Esophagus muscularis mucosa (tissue), 4 donors: Measurements from ENCODE around the gene PLEKHM3. TPM values are rescaled to one million over a fixed set of nuclear protein-coding genes. Genes with fewer than 3 reads are reported as not detected.
"Not testable (repeated sequence)": the region's sequence is repeated elsewhere in the genome, so short reads cannot be mapped to it uniquely, and the experiment has no call there.

Source experiments
- DNase-seq: peaks from one replicate; pipeline ENCODE4 v3.0.0-alpha.2; 2017; ENCODE audit errors: extremely low spot score
- H3K27ac ChIP-seq, 4 donors: fragments of 200-600 bp; sonication (generic); replicated peaks in 1 of 4; 1 replicate in 3 of 4; 2 replicates in 1 of 4; pipeline ENCODE4 v1.5.1; 2016 to 2019; ENCODE audit warnings: mild to moderate bottlenecking in 1 of 4
- H3K27me3 ChIP-seq, 4 donors: fragments of 200-600 bp; sonication (generic); one replicate each; pipeline versions ENCODE4 v1.5.1 to v1.6.0; 2016 to 2019
- H3K36me3 ChIP-seq, 4 donors: fragments of 200-600 bp; sonication (generic); one replicate each; pipeline ENCODE4 v1.5.1; 2016 to 2019
- H3K4me1 ChIP-seq, 4 donors: fragments of 200-600 bp; sonication (generic); one replicate each; pipeline ENCODE4 v1.5.1; 2016 to 2019
- H3K4me3 ChIP-seq, 4 donors: fragments of 200-600 bp; sonication (generic); 1 replicate in 2 of 4; 2 replicates in 2 of 4; pipeline ENCODE4 v1.5.1; 2016 to 2019; ENCODE audit warnings: mild to moderate bottlenecking in 4 of 4, moderate library complexity in 1 of 4
- H3K9me3 ChIP-seq, 4 donors: fragments of 200-600 bp; sonication (generic); 1 replicate in 3 of 4; 2 replicates in 1 of 4; pipeline ENCODE4 v1.5.1; 2016 to 2019
- EP300 ChIP-seq: sonication (generic); formaldehyde crosslinking; IDR thresholded peaks from one replicate; pipeline ENCODE4 v1.6.1; 2017; ENCODE audit warnings: antibody characterized with exemption
- POLR2A ChIP-seq: fragments of 450-650 bp; IDR thresholded peaks from one replicate; pipeline ENCODE4 v1.6.1; 2017; ENCODE audit warnings: antibody characterized with exemption, moderate library complexity, mild to moderate bottlenecking, low read depth
- POLR2AphosphoS5 ChIP-seq, 2 donors: sonication (generic); formaldehyde crosslinking; IDR thresholded peaks; one replicate each; pipeline ENCODE4 v1.6.1; 2017; ENCODE audit warnings: antibody characterized with exemption in 2 of 2
- WGBS: methylation state at CpG from one replicate; pipeline ENCODE4 v1.1.5; 2018; 5-methylcytosine and 5-hydroxymethylcytosine counted together
- intact Hi-C: fragments of 100-400 bp; cut with DNase I; formaldehyde crosslinking; loops from one replicate; pipeline ENCODE4 v1.15.1; 2023
- total RNA-seq, 4 donors: library from RNA; depleted of rRNA; stranded (reverse); fragments of >200 nt; gene quantifications; one replicate each; pipeline versions ENCODE4 v1.1.0 to v1.2.1, GENCODE V29; 2016
- TF ChIP-seq, protein P1 (sequence below), 3 experiments: fragments of 200-600 bp in 2 of 3; fragments of 450-650 bp in 1 of 3; sonication (generic) in 2 of 3; IDR thresholded peaks; one replicate each; pipeline ENCODE4 v1.5.1; 2017 to 2019; ENCODE audit warnings: antibody characterized with exemption in 3 of 3, mild to moderate bottlenecking in 2 of 3, moderate library complexity in 1 of 3

Gene PLEKHM3
- total RNA-seq, 4 donors from 2014 or later: 24.8 to 34.5 (median 31.1) TPM

DNA sequence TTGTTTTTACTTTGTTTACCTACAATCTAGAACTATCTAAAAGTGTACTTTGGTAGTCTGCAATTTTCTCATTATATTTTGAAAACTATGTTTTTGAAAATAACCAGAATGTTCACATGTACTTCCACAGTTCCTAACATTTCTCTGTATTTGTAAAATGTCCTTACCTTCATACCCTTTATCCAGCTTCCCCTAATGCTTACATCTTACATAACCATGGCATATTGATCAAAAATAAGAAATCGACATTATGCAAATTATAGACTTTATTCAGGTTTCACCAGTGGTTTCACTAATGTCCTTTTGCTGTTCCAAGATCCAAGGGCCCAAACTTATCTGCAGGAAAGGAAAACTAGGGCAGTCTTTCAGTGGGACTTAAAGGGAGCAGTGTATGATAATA is 114.1 kb downstream of the PLEKHM3 start:
- no peaks in the 10 kb centered on the region for H3K27me3 ChIP-seq
- H3K4me1 ChIP-seq: no peaks in the 10 kb centered on the region
- TF ChIP-seq POLR2AphosphoS5 (IDR thresholded peaks at IDR 0.05): no peak
- TF ChIP-seq EP300: no peak
- TF ChIP-seq POLR2A: no peak
- TF ChIP-seq, protein P1, sequence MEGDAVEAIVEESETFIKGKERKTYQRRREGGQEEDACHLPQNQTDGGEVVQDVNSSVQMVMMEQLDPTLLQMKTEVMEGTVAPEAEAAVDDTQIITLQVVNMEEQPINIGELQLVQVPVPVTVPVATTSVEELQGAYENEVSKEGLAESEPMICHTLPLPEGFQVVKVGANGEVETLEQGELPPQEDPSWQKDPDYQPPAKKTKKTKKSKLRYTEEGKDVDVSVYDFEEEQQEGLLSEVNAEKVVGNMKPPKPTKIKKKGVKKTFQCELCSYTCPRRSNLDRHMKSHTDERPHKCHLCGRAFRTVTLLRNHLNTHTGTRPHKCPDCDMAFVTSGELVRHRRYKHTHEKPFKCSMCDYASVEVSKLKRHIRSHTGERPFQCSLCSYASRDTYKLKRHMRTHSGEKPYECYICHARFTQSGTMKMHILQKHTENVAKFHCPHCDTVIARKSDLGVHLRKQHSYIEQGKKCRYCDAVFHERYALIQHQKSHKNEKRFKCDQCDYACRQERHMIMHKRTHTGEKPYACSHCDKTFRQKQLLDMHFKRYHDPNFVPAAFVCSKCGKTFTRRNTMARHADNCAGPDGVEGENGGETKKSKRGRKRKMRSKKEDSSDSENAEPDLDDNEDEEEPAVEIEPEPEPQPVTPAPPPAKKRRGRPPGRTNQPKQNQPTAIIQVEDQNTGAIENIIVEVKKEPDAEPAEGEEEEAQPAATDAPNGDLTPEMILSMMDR (IDR thresholded peaks at IDR 0.05): no peak
- 97% methylated on average over 1 of the region's 1 CpG for WGBS
- no peaks in the 10 kb centered on the region for H3K9me3 ChIP-seq
- H3K36me3 ChIP-seq: no peaks in the 10 kb centered on the region
- intact Hi-C loops: no loop called here
- H3K27ac ChIP-seq: no peak overlapping the region
- no peak overlapping the region for H3K4me3 ChIP-seq
- no peak for DNase-seq

- H3K27ac ChIP-seq, H3K27me3 ChIP-seq, H3K4me1 ChIP-seq, H3K36me3 ChIP-seq, intact Hi-C loops, H3K4me3 ChIP-seq, H3K9me3 ChIP-seq, DNase-seq: not testable (repeated sequence)
- 90% methylated on average over 5 of the region's 5 CpGs for WGBS
Observed at GRCh38 chr2:207906495-207906894, 118.8 kb downstream of the PLEKHM3 start.

- DNase-seq: no peak
- H3K36me3 ChIP-seq: peaks cover 0 to 16% (median 4%) of the 10 kb centered on the region in 4 donors
- no peaks in the 10 kb centered on the region for H3K27me3 ChIP-seq
- no peak overlapping the region for H3K4me3 ChIP-seq
- H3K9me3 ChIP-seq: no peaks in the 10 kb centered on the region
- intact Hi-C loops: no loop called here
- 100% methylated on average over 1 of the region's 1 CpG for WGBS
- no peak for TF ChIP-seq POLR2A
- TF ChIP-seq EP300: no peak
- H3K4me1 ChIP-seq: no peaks in the 10 kb centered on the region
- no peak overlapping the region for H3K27ac ChIP-seq
Observed at GRCh38 chr2:207905546-207905945, 119.8 kb downstream of the PLEKHM3 start.

- Histone ChIP-seq H3K36me3 (peaks cover 0 to 26% (median 9%) of the 10 kb centered on the region in 4 donors), H3K27me3 (no peaks in the 10 kb centered on the region), H3K27ac (no peak overlapping the region), H3K4me3 (no peak overlapping the region), H3K9me3 (no peaks in the 10 kb centered on the region), H3K4me1 (no peaks in the 10 kb centered on the region)
- intact Hi-C loops: no loop called here
- TF ChIP-seq POLR2AphosphoS5 (IDR thresholded peaks at IDR 0.05): no peak
- TF ChIP-seq, protein P1 (IDR thresholded peaks at IDR 0.05): no peak
- no peak for TF ChIP-seq EP300
- no peak for TF ChIP-seq POLR2A
- DNase-seq: no peak
- WGBS: 95% methylated on average over 3 of the region's 3 CpGs
Observed at GRCh38 chr2:207903236-207903635, 122.1 kb downstream of the PLEKHM3 start.

DNA sequence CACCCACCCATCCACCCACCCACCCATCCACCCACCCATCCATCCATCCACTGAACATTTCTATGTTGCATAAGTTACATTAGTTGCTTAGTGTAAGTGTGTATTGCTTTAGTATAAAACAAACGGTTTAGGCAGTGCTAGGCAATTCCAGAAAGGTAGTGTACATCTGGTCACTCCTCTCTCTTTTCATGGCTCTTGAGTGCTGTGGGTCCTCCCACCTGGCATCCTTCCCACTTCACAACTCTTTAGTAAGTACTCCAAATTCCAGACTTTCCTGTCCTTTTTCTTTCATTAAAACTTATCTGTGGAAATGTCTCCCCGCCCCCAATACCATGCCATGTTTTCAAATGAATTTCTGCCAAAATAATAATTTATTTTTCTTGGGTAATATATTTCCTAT is 122.5 kb downstream of the PLEKHM3 start:
- Histone ChIP-seq H3K27ac (no peak overlapping the region), H3K27me3 (no peaks in the 10 kb centered on the region), H3K9me3 (no peaks in the 10 kb centered on the region), H3K4me1 (no peaks in the 10 kb centered on the region), H3K36me3 (peaks cover 0 to 27% (median 9%) of the 10 kb centered on the region in 4 donors), H3K4me3 (no peak overlapping the region)
- TF ChIP-seq, protein P1 (IDR thresholded peaks at IDR 0.05): no peak
- TF ChIP-seq EP300 (no peak), POLR2AphosphoS5 (IDR thresholded peaks at IDR 0.05) (no peak), POLR2A (no peak)
- intact Hi-C loops: no loop called here
- DNase-seq: no peak
- 70% methylated on average over 2 of the region's 2 CpGs for WGBS

GRCh38 chr2:207901829-207902228 is 123.5 kb downstream of the PLEKHM3 start:
- H3K9me3 ChIP-seq: no peaks in the 10 kb centered on the region
- intact Hi-C loops: no loop called here
- no peak for DNase-seq
- no peak overlapping the region for H3K27ac ChIP-seq
- H3K27me3 ChIP-seq: no peaks in the 10 kb centered on the region
- H3K4me3 ChIP-seq: no peak overlapping the region
- H3K4me1 ChIP-seq: no peaks in the 10 kb centered on the region
- no peak for TF ChIP-seq EP300
- no peak for TF ChIP-seq POLR2A
- no peak for TF ChIP-seq POLR2AphosphoS5 (IDR thresholded peaks at IDR 0.05)
- peaks cover 0 to 27% (median 9%) of the 10 kb centered on the region in 4 donors for H3K36me3 ChIP-seq
- WGBS: over 99% methylated on average over 8 of the region's 9 CpGs
